HFFc6 (cell line): ENCODE results near the gene GLI3. TPM values are rescaled to one million over a fixed set of nuclear protein-coding genes. Genes with fewer than 3 reads are reported as not detected.

ENCODE experiments used
- DNase-seq: peaks from one replicate; pipeline ENCODE4 v3.0.0-alpha.2; 2018
- H3K27ac Mint-ChIP-seq: 2 replicates; pipeline ENCODE4 v1.8.0; 2020; ENCODE audit warnings: mild to moderate bottlenecking, mixed read lengths
- H3K27me3 Mint-ChIP-seq: 2 replicates; pipeline ENCODE4 v1.8.0; 2021; ENCODE audit warnings: mild to moderate bottlenecking, moderate library complexity, mixed read lengths; ENCODE audit not compliant: insufficient read depth
- H3K36me3 Mint-ChIP-seq: 2 replicates; pipeline ENCODE4 v1.8.0; 2021; ENCODE audit warnings: low read depth, mixed read lengths
- H3K4me1 Mint-ChIP-seq: 2 replicates; pipeline ENCODE4 v1.8.0; 2020; ENCODE audit warnings: low read depth, mixed read lengths
- H3K4me3 Mint-ChIP-seq: 2 replicates; pipeline ENCODE4 v1.8.0; 2020; ENCODE audit warnings: mild to moderate bottlenecking, moderate library complexity, mixed read lengths
- H3K9me3 Mint-ChIP-seq: 2 replicates; pipeline ENCODE4 v1.8.0; 2020; ENCODE audit warnings: mild to moderate bottlenecking, mixed read lengths
- CTCF ChIP-seq: fragments of 200-600 bp; sonication (generic); IDR thresholded peaks from 2 replicates; pipeline ENCODE4 v1.5.0; 2021; ENCODE audit warnings: antibody characterized with exemption, mild to moderate bottlenecking
- total RNA-seq, 6 experiments: library from RNA; stranded (reverse); fragmentation: NEBNext Ultra II Directional; extraction: Animal tissue kit (Norgen Biotek cat#: 25700); gene quantifications; 2 replicates in 1 of 6; 3 replicates in 5 of 6; pipeline ENCODE4 v1.2.3, GENCODE V29; 2021

Gene GLI3
- total RNA-seq, 6 experiments from 2014 or later = 12.5 to 23.0 (median 21.7) TPM

GRCh38 chr7:42198296-42198695, 38.7 kb downstream of the GLI3 start:
- H3K9me3 Mint-ChIP-seq = no peaks in the 10 kb centered on the region
- 0 out of 2 replicates have a peak, but pooled peaks cover 6% of the 10 kb centered on the region for H3K36me3 Mint-ChIP-seq
- no peak overlapping the region for H3K4me3 Mint-ChIP-seq
- H3K27me3 Mint-ChIP-seq = no peaks in the 10 kb centered on the region; the same call in 1 of the 2 replicates
- no peak for TF ChIP-seq CTCF
- peak overlapping the region; percentile 65 for H3K27ac Mint-ChIP-seq
- DNase-seq = no peak
- peaks cover 47% of the 10 kb centered on the region for H3K4me1 Mint-ChIP-seq

- Mint-ChIP-seq H3K27ac (no peak overlapping the region), H3K36me3 (0 out of 2 replicates have a peak, but pooled peaks cover 6% of the 10 kb centered on the region), H3K4me3 (no peak overlapping the region), H3K9me3 (no peaks in the 10 kb centered on the region), H3K4me1 (peaks cover 55% of the 10 kb centered on the region), H3K27me3 (no peaks in the 10 kb centered on the region; the same call in 1 of the 2 replicates)
- TF ChIP-seq CTCF = no peak
- DNase-seq = peak; percentile 41
Measured at GRCh38 chr7:42197451-42197850, 39.6 kb downstream of the GLI3 start.

- peak overlapping the region; percentile 58 for H3K4me3 Mint-ChIP-seq
- peaks cover 76% of the 10 kb centered on the region for H3K4me1 Mint-ChIP-seq
- H3K36me3 Mint-ChIP-seq = 0 out of 2 replicates have a peak, but pooled peaks cover 6% of the 10 kb centered on the region
- H3K9me3 Mint-ChIP-seq = no peaks in the 10 kb centered on the region
- TF ChIP-seq CTCF = no peak
- DNase-seq = no peak
- H3K27ac Mint-ChIP-seq = peak overlapping the region; percentile 13; the same call in 1 of the 2 replicates
- no peaks in the 10 kb centered on the region; the same call in 1 of the 2 replicates for H3K27me3 Mint-ChIP-seq
Measured at GRCh38 chr7:42194238-42194637, 42.8 kb downstream of the GLI3 start.

GRCh38 chr7:42193471-42194129, 43.4 kb downstream of the GLI3 start:
- Mint-ChIP-seq H3K36me3 (0 out of 2 replicates have a peak, but pooled peaks cover 6% of the 10 kb centered on the region), H3K27me3 (no peaks in the 10 kb centered on the region; the same call in 1 of the 2 replicates), H3K9me3 (no peaks in the 10 kb centered on the region), H3K4me3 (peak overlapping the region; percentile 58), H3K27ac (peak overlapping the region; percentile 47), H3K4me1 (peaks cover 76% of the 10 kb centered on the region)
- DNase-seq = no peak
- TF ChIP-seq CTCF = no peak

GRCh38 chr7:42192851-42193461, 44.1 kb downstream of the GLI3 start:
- peaks cover 72% of the 10 kb centered on the region for H3K4me1 Mint-ChIP-seq
- no peaks in the 10 kb centered on the region; the same call in 1 of the 2 replicates for H3K27me3 Mint-ChIP-seq
- DNase-seq = no peak
- 0 out of 2 replicates have a peak, but pooled peaks cover 6% of the 10 kb centered on the region for H3K36me3 Mint-ChIP-seq
- TF ChIP-seq CTCF = no peak
- H3K4me3 Mint-ChIP-seq = peak overlapping the region; percentile 58; the same call in 1 of the 2 replicates
- no peaks in the 10 kb centered on the region for H3K9me3 Mint-ChIP-seq
- H3K27ac Mint-ChIP-seq = peak overlapping the region; percentile 60
